Measurements from ENCODE around the gene COMMD9.

Gene COMMD9

DNA sequence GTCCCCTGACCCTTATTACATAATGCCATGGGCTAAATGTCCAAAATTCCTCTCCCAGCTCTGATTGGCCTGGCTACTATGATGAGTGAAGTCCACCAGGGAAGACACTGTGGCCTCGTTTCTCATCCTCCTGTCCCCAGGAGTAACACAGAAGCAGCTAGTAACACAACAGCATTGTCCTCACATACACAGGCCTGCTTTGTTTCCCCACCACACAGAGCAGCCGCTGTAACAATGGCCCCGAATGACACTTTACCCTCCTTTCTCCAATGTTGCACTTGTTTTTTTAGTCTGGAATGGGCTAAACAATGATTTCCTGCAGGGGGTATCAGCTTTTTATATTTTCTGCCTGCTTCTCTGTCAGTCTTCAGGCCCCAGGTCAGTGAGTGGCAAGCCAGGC lies 6.7 kb upstream of the COMMD9 start, which contains the start of gene PRR5L:
Gene PRR5L (plus strand): TSS at position 363 of the 400 bp plus-strand sequence. CDS start 104,834 bp downstream, outside the sequence.
- no peak for DNase-seq

GRCh38 chr11:36292311-36292722 lies 3.1 kb upstream of the COMMD9 start:
- DNase-seq: peak; percentile 77 to 88 (median 84)

DNA sequence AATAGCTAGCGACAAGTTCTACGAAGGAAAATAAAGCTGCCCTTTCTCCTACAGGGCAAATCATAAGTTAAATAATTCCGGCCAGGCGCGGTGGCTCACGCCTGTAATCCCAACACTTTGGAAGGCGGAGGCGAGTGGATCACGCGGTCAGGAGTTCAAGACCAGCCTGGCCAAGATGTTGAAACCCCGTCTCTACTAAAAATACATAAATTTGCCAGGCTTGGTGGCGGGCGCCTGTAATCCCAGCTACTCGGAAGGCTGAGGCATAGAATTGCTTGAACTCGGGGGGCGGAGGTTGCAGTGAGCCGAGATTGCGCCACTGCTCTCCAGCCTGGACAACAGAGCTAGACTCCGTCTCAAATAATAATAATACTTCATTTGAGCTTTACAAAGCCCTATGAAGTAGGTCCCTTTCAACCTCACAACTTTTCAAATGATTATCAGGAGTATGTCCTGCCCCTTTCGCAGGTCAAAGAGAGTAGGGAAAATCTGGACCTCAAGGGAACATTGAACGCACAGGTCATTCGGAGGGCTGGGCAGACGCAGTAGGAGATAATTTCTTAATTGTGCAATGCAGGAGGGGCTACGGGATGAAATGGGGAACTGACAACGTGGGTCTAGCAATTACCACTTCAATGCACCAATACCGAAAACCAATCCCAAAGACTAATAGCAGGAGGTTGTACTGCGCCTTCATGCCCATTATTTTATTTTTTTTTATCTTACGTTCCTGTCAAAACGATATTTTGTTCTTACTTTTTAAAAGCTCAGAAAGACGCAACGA lies 590 bp downstream of the COMMD9 start:
- DNase-seq: peak; percentile 61 to 66 (median 66)

GRCh38 chr11:36282926-36283325 lies 6.3 kb downstream of the COMMD9 start:
- DNase-seq: no peak

- DNase-seq: no peak
Measured at GRCh38 chr11:36281850-36282249, 7.4 kb downstream of the COMMD9 start.

GRCh38 chr11:36280531-36280930 lies 8.7 kb downstream of the COMMD9 start:
- peak in 2 of 3 donors; percentile 7 to 28 for DNase-seq

- no peak for DNase-seq
Measured at GRCh38 chr11:36278531-36279282, 10.5 kb downstream of the COMMD9 start.

- no peak for DNase-seq
Measured at GRCh38 chr11:36274414-36274813, 14.8 kb downstream of the COMMD9 start.

DNA sequence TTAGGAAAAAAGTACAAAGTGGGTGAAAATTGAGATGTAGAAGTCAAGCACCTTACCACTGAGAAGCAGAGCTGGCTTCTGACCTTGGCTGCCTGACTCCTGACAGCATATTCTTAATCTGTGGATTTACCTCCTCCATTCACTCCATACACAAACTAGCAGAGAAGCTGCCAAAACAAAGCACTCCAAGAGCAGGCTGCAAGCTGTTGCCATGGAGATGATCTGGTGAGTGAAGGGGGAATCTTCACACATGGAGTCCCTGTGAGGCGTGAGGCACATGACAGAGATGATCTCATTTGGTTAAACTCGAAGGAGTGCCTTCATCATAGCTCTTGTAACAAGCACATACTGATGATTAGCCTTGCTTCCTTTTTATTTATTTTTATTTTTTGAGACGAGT lies 16.1 kb downstream of the COMMD9 start:
- DNase-seq: peak in 1 of 3 donors; percentile 44

GRCh38 chr11:36271794-36272407 lies 17.3 kb downstream of the COMMD9 start:
- DNase-seq: no peak

GRCh38 chr11:36270701-36271100 lies 18.5 kb downstream of the COMMD9 start:
- DNase-seq: no peak

GRCh38 chr11:36268337-36268985 lies 20.8 kb downstream of the COMMD9 start:
- no peak for DNase-seq

DNA sequence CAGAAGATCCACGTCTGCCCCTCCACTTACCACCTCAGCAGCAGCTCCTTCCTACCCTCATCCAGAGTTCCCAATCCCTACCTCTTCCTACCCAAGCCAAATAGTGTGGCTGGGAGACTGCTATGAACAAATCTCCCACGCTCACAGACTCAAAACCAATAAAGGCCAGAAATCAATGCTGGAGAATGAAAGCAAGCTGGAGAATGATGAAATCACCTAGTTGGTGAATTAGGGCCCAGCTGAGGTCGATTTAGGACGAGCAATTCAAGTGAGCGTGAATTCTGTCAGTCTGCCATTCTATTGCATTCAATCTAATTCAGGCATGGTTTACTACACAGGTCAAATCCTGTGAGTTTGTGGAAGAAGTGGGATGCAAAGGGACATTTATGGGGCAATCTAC lies 22.5 kb downstream of the COMMD9 start:
- no peak for DNase-seq

- DNase-seq: peak; percentile 64 to 76 (median 71)
Measured at GRCh38 chr11:36265793-36266628, 23.2 kb downstream of the COMMD9 start.

DNA sequence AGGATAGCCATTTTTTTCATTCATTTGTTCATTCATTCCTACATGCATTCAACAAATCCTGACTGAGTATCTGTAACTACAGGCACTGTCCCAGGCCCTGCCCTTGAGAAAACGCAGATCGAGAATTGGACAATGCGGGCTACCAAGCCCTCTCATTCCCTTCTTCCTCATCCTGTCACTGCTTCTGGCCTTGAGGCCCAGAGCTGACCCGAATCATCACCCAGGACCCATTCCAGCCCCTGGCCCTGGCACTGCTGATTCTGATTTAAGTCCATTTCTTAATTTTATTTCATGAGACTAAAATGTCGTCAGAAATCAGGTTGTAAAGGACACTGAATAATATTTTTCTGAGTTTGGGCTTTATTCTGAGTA lies 24.3 kb downstream of the COMMD9 start:
- DNase-seq: no peak

- DNase-seq: no peak
Measured at GRCh38 chr11:36264011-36264972, 24.9 kb downstream of the COMMD9 start.

- no peak for DNase-seq
Measured at GRCh38 chr11:36261094-36261493, 28.1 kb downstream of the COMMD9 start.

- peak; percentile 78 to 84 (median 83) for DNase-seq
Measured at GRCh38 chr11:36258730-36259360, 30.4 kb downstream of the COMMD9 start.

DNA sequence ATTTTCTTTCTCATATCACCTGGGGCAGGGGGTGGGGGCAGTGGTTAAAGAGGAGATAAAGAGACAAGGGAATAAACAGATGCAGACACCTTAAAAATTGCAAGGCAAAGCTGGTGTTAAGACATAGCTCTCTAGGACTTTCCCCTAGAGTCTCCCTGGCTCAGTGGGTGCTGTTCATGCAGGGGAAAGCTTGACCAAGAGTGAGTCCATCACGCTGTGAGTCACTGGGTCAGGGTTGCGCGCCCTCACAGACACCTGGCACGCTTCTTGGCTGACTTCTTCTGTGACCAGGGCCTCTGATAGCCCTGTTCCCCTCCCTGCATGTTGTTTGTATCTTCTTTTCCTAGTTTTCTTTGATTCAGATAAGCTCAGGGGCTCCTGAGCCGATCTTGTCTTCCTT lies 31.9 kb downstream of the COMMD9 start:
- DNase-seq: peak; percentile 73 to 81 (median 75)

GRCh38 chr11:36254713-36255112 lies 34.5 kb downstream of the COMMD9 start:
- DNase-seq: no peak

Data from suppressor macrophage treated with lipopolysaccharide for 1 hour (primary cell).